ENCODE results near the gene MYH7.

The MYH7 gene

GRCh38 chr14:23398348-23398747 lies 37.1 kb downstream of the MYH7 start:
- no peak for TF ChIP-seq GATA3 (IDR thresholded peaks at IDR 0.05; ENCODE audit: low read depth, low read length)

DNA sequence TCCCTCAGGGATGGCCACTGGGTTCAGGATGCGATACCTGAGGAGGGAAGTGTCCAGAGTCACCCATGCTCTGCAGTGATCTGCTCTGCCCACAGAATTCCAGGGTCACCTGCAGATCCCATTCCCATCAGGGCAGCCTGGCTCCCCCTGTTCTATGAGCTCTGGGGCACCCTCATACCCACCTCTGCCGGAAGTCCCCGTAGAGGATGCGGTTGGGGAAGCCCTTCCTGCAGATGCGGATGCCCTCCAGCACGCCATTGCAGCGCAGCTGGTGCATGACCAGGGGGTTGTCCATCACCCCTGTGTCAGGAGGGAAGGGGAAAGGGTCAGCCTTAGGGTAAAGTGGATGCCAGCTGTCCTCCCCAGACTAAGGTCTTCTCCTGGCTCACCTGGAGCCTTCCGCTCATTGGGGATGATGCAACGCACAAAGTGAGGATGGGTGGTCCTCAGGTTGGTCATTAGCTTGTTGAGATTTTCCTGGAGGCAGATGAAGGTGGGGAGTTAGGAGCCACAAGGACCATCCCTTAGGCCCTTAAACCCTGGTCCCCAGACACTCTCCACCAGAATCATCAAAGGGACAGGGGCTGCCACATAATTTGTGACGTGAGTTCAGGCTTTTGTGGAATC lies 38.6 kb downstream of the MYH7 start:
- TF ChIP-seq GATA2 (IDR thresholded peaks at IDR 0.05; ENCODE audit: low read depth, low read length) (no peak), GATA3 (IDR thresholded peaks at IDR 0.05; ENCODE audit: low read depth, low read length) (no peak)

DNA sequence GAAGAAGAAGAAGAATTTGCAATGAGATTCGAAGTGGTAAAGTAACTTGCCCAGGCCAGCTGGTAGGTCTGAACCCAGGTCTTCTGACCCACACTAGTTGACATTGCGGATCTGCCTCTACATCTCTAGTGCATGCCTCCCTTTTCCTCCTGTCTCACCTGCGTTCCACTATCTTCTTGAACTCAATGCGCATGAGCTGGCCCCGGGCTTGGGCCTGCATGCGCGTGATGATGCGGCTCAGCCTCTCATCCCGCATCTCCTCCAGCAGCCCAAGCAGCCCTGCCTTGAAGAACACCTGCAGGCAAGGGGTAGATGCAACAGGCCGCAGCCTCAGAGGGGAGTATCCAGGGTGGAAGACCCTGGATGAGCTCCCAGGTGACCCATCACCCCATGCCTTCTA lies 39.3 kb downstream of the MYH7 start:
- TF ChIP-seq GATA3 (IDR thresholded peaks at IDR 0.05; ENCODE audit: low read depth, low read length) (no peak), GATA2 (IDR thresholded peaks at IDR 0.05; ENCODE audit: low read depth, low read length) (no peak)

DNA sequence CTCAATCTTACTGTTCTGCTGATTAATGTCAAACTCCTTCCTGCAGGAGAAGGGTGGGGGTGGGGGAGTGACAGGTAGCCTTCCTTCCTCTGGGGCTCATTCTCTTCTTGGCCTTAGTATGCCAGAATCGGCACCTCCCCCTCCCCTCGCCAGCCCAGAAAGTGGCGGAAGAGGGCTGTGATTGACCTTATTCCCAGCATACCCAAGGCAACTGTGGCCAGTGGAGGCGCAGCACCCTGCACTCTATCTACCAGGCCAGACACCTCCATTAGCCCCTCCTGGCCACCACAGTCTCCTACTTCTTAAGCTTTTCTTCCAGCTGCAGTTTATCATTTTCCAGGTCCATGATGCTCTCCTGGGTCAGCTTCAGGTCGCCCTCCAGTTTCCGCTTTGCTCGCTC lies 42.8 kb downstream of the MYH7 start:
- TF ChIP-seq GATA2 (IDR thresholded peaks at IDR 0.05; ENCODE audit: low read depth, low read length), result no peak
- TF ChIP-seq GATA3 (IDR thresholded peaks at IDR 0.05; ENCODE audit: low read depth, low read length), result no peak

DNA sequence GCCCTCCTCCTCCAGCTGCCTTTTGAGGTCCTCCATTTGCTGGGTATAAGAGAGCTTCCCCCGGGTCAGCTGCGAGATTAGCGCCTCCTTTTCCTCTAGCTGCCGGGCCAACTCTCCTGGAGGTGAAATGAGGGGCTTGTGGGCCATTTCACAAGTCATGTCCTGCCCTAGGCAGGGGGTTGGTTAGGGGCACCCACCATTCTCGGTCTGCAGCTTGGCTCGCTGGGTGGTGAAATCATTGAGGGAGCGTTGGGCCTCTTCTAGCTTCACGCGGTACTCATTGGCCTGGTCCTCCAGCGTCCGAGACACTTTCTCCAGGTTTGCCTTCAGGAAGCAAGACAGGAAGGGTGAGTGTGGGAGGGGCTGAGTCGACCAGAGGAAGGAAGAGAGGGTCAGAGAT lies 46.1 kb downstream of the MYH7 start:
- no peak for TF ChIP-seq GATA3 (IDR thresholded peaks at IDR 0.05; ENCODE audit: low read depth, low read length)
- TF ChIP-seq GATA2 (IDR thresholded peaks at IDR 0.05; ENCODE audit: low read depth, low read length), result no peak

DNA sequence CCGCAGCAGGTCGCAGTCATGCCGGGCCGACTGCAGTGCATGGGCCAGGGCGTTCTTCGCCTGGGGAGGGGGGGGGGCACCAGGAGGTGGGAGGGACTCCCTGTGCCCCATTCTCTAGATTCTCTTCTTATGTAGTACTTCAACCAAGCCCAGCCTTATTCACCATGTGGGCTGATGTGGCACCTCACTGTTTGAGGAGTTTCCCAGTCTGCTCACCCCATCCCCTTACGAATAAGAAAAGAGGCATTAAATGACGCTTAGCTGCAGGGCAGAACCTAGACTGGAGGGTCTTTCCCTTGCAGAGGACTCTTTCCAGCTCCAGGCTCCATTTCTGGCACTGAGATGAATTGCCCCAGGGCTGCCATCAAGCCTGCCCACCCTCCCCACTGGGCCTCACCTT lies 46.5 kb downstream of the MYH7 start:
- TF ChIP-seq GATA2 (IDR thresholded peaks at IDR 0.05; ENCODE audit: low read depth, low read length) (no peak), GATA3 (IDR thresholded peaks at IDR 0.05; ENCODE audit: low read depth, low read length) (no peak)

GRCh38 chr14:23387916-23388882 lies 47.3 kb downstream of the MYH7 start:
- TF ChIP-seq GATA3 (IDR thresholded peaks at IDR 0.05; ENCODE audit: low read depth, low read length) (no peak), GATA2 (IDR thresholded peaks at IDR 0.05; ENCODE audit: low read depth, low read length) (no peak)

DNA sequence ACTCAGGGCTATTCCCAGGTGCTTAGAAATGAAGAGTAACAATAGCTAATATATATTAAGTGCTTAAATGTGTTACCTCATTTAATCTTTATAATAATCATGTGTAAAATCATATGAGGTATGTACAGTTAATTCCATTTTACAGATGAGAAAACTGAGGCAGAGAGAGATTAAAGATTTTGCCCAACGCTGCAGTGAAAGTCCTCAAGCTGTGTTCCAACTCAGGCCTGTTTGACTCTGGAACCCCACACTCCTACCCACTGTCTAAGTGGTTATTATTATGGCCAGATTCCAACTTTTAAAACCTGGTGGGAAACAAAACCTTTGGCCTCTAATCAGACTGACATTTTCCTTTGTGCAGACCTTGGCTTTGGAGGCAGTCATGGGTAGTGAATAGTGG lies 48.5 kb downstream of the MYH7 start:
- TF ChIP-seq GATA3 (IDR thresholded peaks at IDR 0.05; ENCODE audit: low read depth, low read length) (no peak), GATA2 (IDR thresholded peaks at IDR 0.05; ENCODE audit: low read depth, low read length) (no peak)

- TF ChIP-seq GATA2 (IDR thresholded peaks at IDR 0.05; ENCODE audit: low read depth, low read length), result no peak
- no peak for TF ChIP-seq GATA3 (IDR thresholded peaks at IDR 0.05; ENCODE audit: low read depth, low read length)
Observed at GRCh38 chr14:23385642-23386265, 49.7 kb downstream of the MYH7 start.

GRCh38 chr14:23385244-23385641 lies 50.2 kb downstream of the MYH7 start:
- TF ChIP-seq GATA3 (IDR thresholded peaks at IDR 0.05; ENCODE audit: low read depth, low read length) (no peak), GATA2 (IDR thresholded peaks at IDR 0.05; ENCODE audit: low read depth, low read length) (no peak)

DNA sequence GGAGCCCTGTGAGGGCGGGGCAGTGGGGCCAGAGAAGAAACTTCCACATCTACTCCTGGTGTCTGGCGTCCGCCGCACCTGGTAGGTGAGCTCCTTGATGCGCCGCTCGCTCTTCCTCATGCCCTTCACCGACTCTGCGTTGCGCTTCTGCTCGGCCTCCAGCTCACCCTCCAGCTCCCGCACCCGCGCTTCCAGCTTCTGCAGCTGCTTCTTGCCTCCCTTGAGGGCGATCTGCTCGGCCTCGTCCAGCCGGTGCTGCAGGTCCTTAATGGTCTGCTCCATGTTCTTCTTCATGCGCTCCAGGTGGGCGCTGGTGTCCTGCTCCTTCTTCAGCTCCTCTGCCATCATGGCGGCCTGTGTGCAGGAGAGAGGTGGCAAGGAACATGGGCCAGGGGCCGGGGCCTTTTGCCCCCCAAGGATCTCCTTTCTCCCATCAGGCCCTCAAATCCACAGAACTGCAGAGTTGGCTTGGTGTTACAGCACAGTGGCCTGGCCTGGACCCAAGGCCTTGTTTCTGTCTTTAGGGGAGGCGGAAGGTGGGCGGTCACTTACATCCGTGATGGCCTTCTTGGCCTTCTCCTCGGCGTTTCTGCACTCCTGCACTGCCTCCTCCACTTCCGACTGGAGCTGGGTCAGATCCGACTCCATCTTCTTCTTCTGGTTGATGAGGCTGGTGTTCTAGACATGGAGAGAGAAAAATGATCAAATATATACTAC lies 50.9 kb downstream of the MYH7 start:
- TF ChIP-seq GATA3 (IDR thresholded peaks at IDR 0.05; ENCODE audit: low read depth, low read length) (no peak), GATA2 (IDR thresholded peaks at IDR 0.05; ENCODE audit: low read depth, low read length) (no peak)

GRCh38 chr14:23382731-23383440 lies 52.6 kb downstream of the MYH7 start:
- TF ChIP-seq GATA2 (IDR thresholded peaks at IDR 0.05; ENCODE audit: low read depth, low read length) (no peak), GATA3 (IDR thresholded peaks at IDR 0.05; ENCODE audit: low read depth, low read length) (no peak)

GRCh38 chr14:23382276-23382675 lies 53.2 kb downstream of the MYH7 start:
- no peak for TF ChIP-seq GATA3 (IDR thresholded peaks at IDR 0.05; ENCODE audit: low read depth, low read length)
- no peak for TF ChIP-seq GATA2 (IDR thresholded peaks at IDR 0.05; ENCODE audit: low read depth, low read length)

Measured in SH-SY5Y (cell line).